ENCODE measurements around the gene IFT88. TPM values are rescaled to one million over a fixed set of nuclear protein-coding genes. Genes with fewer than 3 reads are reported as not detected.

The IFT88 gene
- total and polyA plus RNA-seq, 2 donors (not counting 1 experiment from before 2014, with no cell fraction given): 9.3 to 17.5 TPM

DNA sequence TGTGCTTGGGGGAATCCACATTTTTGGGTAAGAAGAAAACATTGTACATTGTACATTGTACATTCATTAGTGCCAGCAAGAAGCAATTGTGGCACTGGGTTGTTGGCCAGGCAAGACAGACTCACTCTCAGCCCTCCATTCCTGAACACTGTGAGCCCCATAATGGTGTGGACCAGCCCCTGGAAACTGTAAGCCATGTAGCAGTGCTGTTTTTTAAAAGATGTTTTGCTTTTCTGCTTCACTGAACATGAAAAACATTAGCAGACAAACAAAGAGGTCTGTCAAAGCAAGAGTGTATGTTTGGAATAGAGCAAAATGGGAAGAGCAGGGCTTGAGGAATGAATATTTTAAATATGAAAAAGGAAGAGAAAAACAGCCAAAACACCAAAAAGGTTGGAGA, 97.4 kb downstream of the IFT88 start:
- Histone ChIP-seq H3K36me3 (ENCODE audit: control insufficient read depth, insufficient read depth, low read length) (no peaks in the 10 kb centered on the region), H3K4me2 (ENCODE audit: extremely low read depth, insufficient read depth, low read length) (no peak overlapping the region), H2AFZ (ENCODE audit: low read length) (no peak overlapping the region), H3K27me3 (ENCODE audit: control insufficient read depth, insufficient read depth, low read length) (no peaks in the 10 kb centered on the region), H3K79me2 (ENCODE audit: control insufficient read depth, insufficient read depth, low read length) (no peaks in the 10 kb centered on the region), H3K4me1 (ENCODE audit: control insufficient read depth, extremely low read depth, insufficient read depth, low read length) (no peaks in the 10 kb centered on the region), H3K4me3 (replicated peaks in 1 of 4; ENCODE audit: control extremely low read depth in 1 of 4, insufficient read depth in 1 of 4, low read depth in 3 of 4, low read length in 4 of 4) (no peak overlapping the region), H3K27ac (ENCODE audit: insufficient read depth, low read length) (no peak overlapping the region), H3K9ac (ENCODE audit: insufficient read depth, low read length) (no peak overlapping the region), H4K20me1 (ENCODE audit: control insufficient read depth, extremely low read depth, insufficient read depth, low read length) (no peaks in the 10 kb centered on the region), H3K9me3 (ENCODE audit: control insufficient read depth, insufficient read depth, low read depth, low read length) (no peaks in the 10 kb centered on the region)
- no peak for DNase-seq (ENCODE audit: low read depth in 2 of 2)
- TF ChIP-seq, protein P1, sequence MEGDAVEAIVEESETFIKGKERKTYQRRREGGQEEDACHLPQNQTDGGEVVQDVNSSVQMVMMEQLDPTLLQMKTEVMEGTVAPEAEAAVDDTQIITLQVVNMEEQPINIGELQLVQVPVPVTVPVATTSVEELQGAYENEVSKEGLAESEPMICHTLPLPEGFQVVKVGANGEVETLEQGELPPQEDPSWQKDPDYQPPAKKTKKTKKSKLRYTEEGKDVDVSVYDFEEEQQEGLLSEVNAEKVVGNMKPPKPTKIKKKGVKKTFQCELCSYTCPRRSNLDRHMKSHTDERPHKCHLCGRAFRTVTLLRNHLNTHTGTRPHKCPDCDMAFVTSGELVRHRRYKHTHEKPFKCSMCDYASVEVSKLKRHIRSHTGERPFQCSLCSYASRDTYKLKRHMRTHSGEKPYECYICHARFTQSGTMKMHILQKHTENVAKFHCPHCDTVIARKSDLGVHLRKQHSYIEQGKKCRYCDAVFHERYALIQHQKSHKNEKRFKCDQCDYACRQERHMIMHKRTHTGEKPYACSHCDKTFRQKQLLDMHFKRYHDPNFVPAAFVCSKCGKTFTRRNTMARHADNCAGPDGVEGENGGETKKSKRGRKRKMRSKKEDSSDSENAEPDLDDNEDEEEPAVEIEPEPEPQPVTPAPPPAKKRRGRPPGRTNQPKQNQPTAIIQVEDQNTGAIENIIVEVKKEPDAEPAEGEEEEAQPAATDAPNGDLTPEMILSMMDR (conservative IDR thresholded peaks at IDR 0.05 in 1 of 2, IDR thresholded peaks at IDR 0.05 in 1 of 2; ENCODE audit: low read depth in 1 of 2, low read length in 2 of 2): no peak
- TF ChIP-seq EZH2 (IDR thresholded peaks at IDR 0.05; ENCODE audit: low read length, missing control alignments): no peak

DNA sequence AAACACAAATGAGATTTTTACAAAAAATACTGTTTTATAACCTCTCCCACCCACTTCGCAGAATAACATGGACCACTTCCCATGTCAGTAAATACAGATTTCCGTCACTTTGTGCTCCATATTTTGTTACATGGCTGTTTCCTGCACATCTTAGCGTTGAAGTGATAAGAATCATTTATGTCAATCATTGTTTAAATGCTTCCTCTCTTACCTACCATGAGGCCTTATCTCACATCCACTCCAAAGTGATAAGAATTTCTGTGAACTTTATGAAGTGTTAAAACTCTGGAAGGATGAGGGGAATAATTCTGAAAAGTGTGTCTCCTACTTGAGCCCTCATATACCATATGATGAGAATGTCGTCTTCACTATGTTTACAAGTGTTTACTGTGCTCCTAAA, 100.0 kb downstream of the IFT88 start:
- H3K79me2 ChIP-seq (ENCODE audit: control insufficient read depth, insufficient read depth, low read length): no peaks in the 10 kb centered on the region
- H3K27ac ChIP-seq (ENCODE audit: insufficient read depth, low read length): no peak overlapping the region
- H3K36me3 ChIP-seq (ENCODE audit: control insufficient read depth, insufficient read depth, low read length): no peaks in the 10 kb centered on the region
- no peak overlapping the region for H3K4me2 ChIP-seq (ENCODE audit: extremely low read depth, insufficient read depth, low read length)
- H3K9me3 ChIP-seq (ENCODE audit: control insufficient read depth, insufficient read depth, low read depth, low read length): no peaks in the 10 kb centered on the region
- no peak overlapping the region for H3K4me3 ChIP-seq (replicated peaks in 1 of 4; ENCODE audit: control extremely low read depth in 1 of 4, insufficient read depth in 1 of 4, low read depth in 3 of 4, low read length in 4 of 4)
- H3K27me3 ChIP-seq (ENCODE audit: control insufficient read depth, insufficient read depth, low read length): no peaks in the 10 kb centered on the region
- H4K20me1 ChIP-seq (ENCODE audit: control insufficient read depth, extremely low read depth, insufficient read depth, low read length): no peaks in the 10 kb centered on the region
- no peak for DNase-seq (ENCODE audit: low read depth in 2 of 2)
- no peaks in the 10 kb centered on the region for H3K4me1 ChIP-seq (ENCODE audit: control insufficient read depth, extremely low read depth, insufficient read depth, low read length)
- H2AFZ ChIP-seq (ENCODE audit: low read length): no peak overlapping the region
- TF ChIP-seq, protein P1 (conservative IDR thresholded peaks at IDR 0.05 in 1 of 2, IDR thresholded peaks at IDR 0.05 in 1 of 2; ENCODE audit: low read depth in 1 of 2, low read length in 2 of 2): no peak
- TF ChIP-seq EZH2 (IDR thresholded peaks at IDR 0.05; ENCODE audit: low read length, missing control alignments): no peak
- H3K9ac ChIP-seq (ENCODE audit: insufficient read depth, low read length): no peak overlapping the region

DNA sequence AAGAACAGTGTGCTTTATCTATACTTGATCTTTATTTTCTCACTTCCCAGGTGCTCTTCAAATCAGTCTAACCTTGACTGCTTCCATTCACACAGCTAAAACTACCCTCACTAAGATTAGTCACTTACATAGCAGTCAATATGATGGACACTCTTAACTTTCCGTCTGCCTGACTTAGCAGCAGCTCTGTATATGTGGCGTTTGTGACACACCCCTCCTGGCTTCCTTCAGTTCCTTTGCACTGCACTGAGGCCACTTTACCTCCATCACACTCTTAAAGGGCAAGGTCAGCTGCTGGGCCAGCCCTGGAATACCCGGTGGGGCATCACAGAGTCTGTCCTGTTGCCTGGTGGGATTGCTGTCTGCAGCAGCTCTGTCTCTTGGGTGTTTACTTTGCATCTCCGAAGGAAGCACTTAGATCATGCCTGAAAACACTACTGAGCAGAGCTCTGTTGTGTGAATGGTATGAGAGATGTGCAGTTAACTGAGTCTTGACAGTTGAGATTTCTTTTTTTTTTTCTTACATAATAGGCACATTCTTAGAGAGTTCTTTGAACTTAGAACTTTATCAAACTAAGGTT, 101.0 kb downstream of the IFT88 start:
- peak in 1 of 2 donors; percentile 10 for DNase-seq (ENCODE audit: low read depth in 2 of 2)
- no peaks in the 10 kb centered on the region for H3K27me3 ChIP-seq (ENCODE audit: control insufficient read depth, insufficient read depth, low read length)
- no peak overlapping the region for H3K4me2 ChIP-seq (ENCODE audit: extremely low read depth, insufficient read depth, low read length)
- no peak overlapping the region for H3K27ac ChIP-seq (ENCODE audit: insufficient read depth, low read length)
- no peaks in the 10 kb centered on the region for H3K36me3 ChIP-seq (ENCODE audit: control insufficient read depth, insufficient read depth, low read length)
- no peaks in the 10 kb centered on the region for H3K4me1 ChIP-seq (ENCODE audit: control insufficient read depth, extremely low read depth, insufficient read depth, low read length)
- H2AFZ ChIP-seq (ENCODE audit: low read length): no peak overlapping the region
- H4K20me1 ChIP-seq (ENCODE audit: control insufficient read depth, extremely low read depth, insufficient read depth, low read length): no peaks in the 10 kb centered on the region
- no peak overlapping the region for H3K9ac ChIP-seq (ENCODE audit: insufficient read depth, low read length)
- no peaks in the 10 kb centered on the region for H3K9me3 ChIP-seq (ENCODE audit: control insufficient read depth, insufficient read depth, low read depth, low read length)
- TF ChIP-seq, protein P1 (conservative IDR thresholded peaks at IDR 0.05 in 1 of 2, IDR thresholded peaks at IDR 0.05 in 1 of 2; ENCODE audit: low read depth in 1 of 2, low read length in 2 of 2): no peak
- no peak for TF ChIP-seq EZH2 (IDR thresholded peaks at IDR 0.05; ENCODE audit: low read length, missing control alignments)
- no peaks in the 10 kb centered on the region for H3K79me2 ChIP-seq (ENCODE audit: control insufficient read depth, insufficient read depth, low read length)
- no peak overlapping the region for H3K4me3 ChIP-seq (replicated peaks in 1 of 4; ENCODE audit: control extremely low read depth in 1 of 4, insufficient read depth in 1 of 4, low read depth in 3 of 4, low read length in 4 of 4)

All from fibroblast of lung (primary cell).